OCI-LY3 (cell line): Measurements from ENCODE around the gene CEMIP.

Experiments
- EZH2phosphoT487 ChIP-seq: fragments of 200-600 bp; shearing (Covaris generic); IDR thresholded peaks from 2 replicates; pipeline ENCODE4 v1.6.1; 2018; ENCODE audit warnings: antibody characterized with exemption, mixed run types, low read depth
- TF ChIP-seq, protein P1 (sequence below): fragments of 200-600, 300-600 bp; sonication (generic); IDR thresholded peaks from 2 replicates; pipeline ENCODE4 v1.5.1; 2014; ENCODE audit warnings: antibody characterized with exemption, low read length, low read depth

GRCh38 chr15:80923668-80924067 lies 144.5 kb downstream of the CEMIP start:
- TF ChIP-seq, protein P1, sequence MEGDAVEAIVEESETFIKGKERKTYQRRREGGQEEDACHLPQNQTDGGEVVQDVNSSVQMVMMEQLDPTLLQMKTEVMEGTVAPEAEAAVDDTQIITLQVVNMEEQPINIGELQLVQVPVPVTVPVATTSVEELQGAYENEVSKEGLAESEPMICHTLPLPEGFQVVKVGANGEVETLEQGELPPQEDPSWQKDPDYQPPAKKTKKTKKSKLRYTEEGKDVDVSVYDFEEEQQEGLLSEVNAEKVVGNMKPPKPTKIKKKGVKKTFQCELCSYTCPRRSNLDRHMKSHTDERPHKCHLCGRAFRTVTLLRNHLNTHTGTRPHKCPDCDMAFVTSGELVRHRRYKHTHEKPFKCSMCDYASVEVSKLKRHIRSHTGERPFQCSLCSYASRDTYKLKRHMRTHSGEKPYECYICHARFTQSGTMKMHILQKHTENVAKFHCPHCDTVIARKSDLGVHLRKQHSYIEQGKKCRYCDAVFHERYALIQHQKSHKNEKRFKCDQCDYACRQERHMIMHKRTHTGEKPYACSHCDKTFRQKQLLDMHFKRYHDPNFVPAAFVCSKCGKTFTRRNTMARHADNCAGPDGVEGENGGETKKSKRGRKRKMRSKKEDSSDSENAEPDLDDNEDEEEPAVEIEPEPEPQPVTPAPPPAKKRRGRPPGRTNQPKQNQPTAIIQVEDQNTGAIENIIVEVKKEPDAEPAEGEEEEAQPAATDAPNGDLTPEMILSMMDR = no peak
- no peak for TF ChIP-seq EZH2phosphoT487
